NCI-H226 (cell line): ENCODE measurements around the gene KAT8.

ENCODE experiments used
- DNase-seq: peaks from one replicate; pipeline ENCODE4 v3.0.0-alpha.2; 2015

KAT8 gene

GRCh38 chr16:31108794-31109558 is 8.5 kb upstream of the KAT8 start:
- DNase-seq: no peak

DNA sequence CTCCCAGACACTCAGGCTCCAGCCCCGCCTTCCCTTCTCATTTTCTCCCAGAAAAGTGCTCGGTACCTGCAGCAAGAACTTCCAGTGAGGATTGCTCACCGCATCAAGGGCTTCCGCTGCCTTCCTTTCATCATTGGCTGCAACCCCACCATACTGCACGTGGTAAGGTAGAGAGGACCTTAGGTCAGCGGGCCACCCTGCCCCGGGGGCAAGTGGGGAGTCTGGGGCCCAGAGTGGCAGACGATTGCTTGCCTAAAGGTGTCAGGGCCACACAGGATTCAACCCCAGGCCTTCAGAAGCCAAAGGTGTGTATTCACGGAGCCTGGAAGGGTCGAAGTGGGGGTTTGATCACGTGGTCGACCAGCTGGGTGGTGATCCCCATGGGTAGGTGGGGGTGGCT is 7.8 kb upstream of the KAT8 start:
- no peak for DNase-seq

DNA sequence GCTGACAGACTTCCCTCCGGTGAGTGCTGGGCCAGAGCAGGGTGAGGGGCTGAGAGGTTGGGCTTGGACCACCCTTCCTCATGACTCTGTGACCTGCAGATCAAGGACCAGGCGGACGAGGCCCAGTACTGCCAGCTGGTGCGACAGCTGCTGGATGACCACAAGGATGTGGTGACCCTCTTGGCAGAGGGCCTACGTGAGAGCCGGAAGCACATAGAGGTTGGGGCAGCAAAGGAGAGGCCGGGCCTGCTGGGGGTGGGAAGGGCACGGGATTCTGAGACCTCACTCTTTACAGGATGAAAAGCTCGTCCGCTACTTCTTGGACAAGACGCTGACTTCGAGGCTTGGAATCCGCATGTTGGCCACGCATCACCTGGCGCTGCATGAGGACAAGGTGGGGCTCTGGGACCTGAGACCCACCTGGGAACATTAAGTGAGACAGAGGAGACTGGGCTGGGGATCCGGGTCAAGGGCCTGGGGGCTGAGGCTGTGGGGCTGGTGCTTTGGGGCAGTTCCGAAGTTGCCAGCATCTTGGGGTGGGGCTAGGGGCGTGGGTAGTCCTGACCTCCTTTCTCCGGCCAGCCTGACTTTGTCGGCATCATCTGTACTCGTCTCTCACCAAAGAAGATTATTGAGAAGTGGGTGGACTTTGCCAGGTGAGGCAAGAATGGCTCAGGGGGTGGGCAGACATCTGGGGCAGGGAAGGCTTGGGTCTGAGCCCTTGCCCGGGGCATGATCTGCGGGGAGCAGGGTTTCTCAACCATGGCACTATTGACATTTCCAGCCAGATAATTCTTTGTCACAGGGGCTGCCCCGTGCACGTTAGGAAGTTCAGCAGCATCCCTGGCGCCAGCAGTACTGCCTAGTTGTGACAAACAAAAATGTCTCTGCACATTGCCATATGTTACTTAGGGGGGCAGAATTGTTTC is 7.1 kb upstream of the KAT8 start:
- no peak for DNase-seq

DNA sequence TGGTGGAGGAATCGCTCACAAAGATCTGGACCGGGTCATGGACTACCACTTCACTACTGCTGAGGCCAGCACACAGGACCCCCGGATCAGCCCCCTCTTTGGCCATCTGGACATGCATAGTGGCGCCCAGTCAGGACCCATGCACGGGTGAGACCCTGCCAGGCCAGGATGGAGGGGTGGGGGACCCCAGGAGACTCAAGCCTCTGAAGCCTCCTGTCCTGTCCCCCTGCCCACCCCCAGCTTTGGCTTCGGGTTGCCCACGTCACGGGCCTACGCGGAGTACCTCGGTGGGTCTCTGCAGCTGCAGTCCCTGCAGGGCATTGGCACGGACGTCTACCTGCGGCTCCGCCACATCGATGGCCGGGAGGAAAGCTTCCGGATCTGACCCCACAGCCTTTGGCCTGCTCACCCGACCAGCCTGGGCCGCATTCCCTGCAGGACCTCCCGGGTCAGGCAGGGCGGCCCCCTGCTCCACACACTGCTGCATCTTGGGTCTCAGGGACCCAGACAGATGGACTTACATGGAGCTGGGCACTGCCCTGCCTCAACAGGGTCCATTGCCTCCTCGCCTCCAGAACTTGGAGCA is 5.5 kb upstream of the KAT8 start:
- no peak for DNase-seq

DNA sequence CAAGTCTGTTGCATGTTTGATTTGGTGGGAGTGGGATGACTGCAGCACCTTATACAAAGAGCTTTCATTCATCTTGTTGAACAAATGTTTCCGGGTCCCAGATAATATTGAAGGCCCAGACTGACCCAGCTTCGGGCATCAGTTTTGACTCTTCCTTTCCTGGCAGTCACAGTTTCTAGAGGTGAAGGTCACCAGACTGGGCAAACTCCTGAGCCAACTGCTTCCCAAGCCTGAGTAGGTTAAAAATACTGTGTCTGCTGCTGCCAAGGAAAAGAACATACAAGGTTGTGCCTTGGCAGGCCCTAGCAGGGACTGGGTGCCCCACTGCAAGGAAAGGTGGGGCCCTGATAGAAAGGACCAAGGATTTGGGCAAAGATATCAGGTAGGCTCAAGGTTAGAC is 4.8 kb upstream of the KAT8 start:
- no peak for DNase-seq

- no peak for DNase-seq
Observed at GRCh38 chr16:31113121-31114120, 4.0 kb upstream of the KAT8 start.

GRCh38 chr16:31114468-31114867 is 3.0 kb upstream of the KAT8 start:
- DNase-seq: no peak

DNA sequence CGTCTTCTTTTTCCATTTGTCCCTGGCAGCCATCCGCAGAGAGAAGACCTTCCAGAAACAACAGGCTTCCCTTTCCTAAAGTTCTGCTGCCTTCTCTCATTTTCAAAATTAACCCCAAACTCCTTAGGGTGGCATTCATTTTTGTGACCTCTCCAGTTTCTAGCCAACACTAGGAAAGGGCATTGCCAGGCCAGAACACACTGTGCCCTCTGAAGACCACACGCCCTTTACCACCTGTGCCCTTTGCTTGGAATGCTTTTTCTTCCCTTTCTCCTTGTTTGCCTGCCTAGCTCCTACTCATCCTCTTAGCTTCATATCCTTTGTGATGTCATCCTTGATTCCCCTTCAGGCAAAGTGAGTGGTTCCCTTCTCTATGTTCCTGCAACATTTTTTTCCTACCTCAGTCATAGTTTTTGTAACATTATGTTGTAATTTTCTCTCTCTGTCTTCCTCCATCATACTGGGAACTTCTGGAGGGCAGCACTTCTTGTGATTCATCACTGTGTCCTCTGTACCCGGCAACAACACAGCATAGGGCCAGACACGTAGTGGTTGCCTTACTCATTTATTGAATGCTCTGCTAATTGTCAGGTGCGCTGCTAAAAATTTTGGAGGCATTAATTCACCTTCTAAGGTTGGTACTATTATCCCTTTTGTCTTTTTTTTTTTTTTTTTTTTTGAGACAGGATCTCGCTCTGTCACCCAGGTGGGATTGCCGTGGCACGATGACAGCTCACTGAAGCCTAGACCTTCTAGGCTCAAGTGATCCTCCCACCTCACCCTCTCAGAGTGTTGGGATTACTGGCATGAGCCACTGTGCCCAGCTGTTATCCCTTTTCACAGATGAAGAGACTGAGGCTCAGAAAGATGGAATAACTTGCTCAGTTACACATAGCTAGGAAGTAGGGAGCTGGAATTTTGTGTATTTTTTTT is 1.0 kb downstream of the KAT8 start:
- peak; percentile 79 for DNase-seq

DNA sequence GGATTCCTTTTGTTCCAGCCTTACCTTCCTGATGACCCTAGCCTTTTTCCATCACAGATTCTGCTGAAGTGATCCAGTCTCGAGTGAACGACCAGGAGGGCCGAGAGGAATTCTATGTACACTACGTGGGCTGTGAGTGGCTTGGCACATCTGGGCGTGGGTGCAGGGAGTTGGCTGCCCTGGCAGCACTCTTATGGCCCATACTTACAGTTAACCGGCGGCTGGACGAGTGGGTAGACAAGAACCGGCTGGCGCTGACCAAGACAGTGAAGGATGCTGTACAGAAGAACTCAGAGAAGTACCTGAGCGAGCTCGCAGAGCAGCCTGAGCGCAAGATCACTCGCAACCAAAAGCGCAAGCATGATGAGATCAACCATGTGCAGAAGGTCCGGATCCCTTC is 2.7 kb downstream of the KAT8 start:
- no peak for DNase-seq

DNA sequence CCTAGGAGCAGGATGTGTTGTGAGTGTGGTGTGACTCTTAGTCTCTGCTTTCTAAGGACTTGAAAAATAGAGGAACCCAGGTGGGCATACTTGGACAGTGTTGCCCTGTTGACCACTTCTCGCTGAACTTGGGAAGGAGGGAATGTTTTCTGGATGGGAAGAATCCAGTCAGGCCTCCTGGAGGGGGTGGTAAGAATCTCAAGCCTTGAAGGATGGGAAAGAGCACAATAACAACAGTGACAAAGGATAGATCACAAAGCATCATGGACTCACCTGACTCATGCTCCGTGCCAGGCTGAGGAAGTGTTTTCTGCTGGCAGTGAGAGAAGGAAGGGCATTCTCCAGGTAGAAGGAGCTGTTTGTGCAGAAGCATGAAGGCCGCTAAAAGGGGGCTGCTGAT is 8.4 kb downstream of the KAT8 start:
- no peak for DNase-seq

DNA sequence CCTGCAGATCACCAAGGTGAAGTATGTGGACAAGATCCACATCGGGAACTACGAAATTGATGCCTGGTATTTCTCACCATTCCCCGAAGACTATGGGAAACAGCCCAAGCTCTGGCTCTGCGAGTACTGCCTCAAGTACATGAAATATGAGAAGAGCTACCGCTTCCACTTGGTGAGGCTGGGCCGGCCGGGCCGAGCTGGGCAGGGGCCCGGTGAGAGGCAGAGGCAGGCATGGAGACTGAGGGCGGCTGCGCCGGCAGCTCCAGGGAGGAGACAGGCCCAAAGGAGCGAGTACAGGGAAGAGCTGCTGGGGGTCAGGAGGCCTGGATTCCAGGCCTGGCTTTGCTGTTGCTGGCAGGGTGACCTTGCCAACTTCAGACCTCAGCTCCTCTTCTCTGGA is 9.7 kb downstream of the KAT8 start:
- no peak for DNase-seq

DNA sequence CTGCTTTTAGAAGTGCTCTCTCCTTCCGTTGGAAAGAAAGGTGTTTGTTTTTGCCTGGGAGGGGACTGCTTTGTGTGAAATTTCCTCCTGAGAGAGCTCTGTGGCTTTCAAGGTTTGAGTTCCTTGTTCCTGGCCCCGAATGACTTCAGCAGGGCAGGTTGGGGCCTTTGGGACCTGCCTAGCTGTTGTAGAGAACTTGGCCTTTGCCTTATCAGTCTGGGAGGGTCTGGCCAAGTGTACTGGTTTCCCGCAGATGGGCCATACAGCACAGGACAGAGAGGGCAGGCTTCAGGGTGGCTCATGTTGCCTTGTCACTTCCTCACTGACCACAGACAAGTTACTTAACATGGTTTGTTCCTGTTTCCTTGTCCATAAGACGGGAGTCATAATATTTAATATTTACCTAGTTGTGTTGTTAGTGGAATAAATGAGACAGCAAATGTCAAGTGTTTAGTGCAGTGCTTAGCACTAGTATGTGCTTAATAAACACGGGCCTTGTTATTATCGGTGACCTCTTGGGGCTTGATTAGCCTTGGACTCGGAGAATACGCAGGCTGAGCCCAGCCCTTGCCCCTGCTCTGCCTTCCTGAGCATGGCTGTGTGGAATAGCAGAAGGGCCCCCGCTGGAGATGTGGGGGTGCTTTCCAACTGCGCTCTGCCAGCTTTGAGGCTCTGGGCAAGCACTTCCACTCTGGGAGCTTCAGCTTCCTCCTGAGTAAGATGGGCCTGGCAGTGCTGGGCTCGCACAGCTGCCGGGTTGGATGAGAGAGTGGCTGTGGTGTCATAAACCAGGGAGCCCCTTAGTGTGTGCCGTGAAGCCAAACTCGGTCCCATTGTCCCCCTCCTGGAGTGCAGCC is 11.5 kb downstream of the KAT8 start:
- DNase-seq: no peak

- DNase-seq: no peak
Observed at GRCh38 chr16:31129568-31130335, 12.3 kb downstream of the KAT8 start.

- no peak for DNase-seq
Observed at GRCh38 chr16:31130336-31130891, 12.9 kb downstream of the KAT8 start.

DNA sequence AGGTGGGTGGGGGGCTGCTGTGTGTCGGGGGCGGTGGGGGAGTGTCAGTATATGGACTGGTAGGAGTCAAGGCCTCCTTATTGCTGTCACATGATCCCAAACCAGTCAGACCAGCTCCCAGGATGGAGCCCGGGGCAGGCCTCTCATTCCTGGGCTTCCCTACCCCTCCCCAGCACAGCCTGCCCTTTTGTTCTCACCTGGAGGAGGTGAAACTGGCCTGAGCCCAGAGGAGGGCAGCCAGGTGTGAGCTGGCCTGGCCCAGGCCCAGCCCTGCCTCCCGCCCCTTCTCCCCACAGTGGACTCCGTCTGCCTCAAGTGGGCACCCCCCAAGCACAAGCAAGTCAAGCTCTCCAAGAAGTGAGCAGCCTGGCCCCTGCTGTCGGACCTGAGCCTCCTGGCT is 13.4 kb downstream of the KAT8 start:
- no peak for DNase-seq

GRCh38 chr16:31131416-31131815 is 14.0 kb downstream of the KAT8 start:
- DNase-seq: no peak

DNA sequence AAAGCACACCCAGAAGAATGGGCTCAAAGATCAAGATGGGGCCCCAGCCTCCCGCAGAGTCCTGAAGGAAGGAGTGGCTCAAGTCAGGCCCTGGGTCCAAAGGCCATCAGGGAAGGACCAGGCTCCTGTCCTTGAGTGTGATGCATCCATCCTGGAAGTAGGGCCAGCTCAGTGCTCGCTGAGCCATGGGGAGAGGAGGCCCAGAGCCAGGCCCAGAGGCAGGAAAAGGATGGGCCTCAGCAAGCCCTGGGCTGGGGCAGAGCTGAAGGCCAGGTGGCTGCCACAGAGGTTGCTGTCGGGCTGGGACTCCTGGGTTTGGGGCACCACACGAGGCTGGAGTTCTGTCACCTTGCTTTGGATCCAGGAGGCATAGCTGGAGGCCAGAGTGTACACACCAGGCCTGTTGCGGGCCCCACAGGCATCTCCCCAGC is 14.4 kb downstream of the KAT8 start:
- DNase-seq: no peak

GRCh38 chr16:31132303-31132979 is 15.0 kb downstream of the KAT8 start:
- DNase-seq: no peak
